GM18502 (cell line): Measurements from ENCODE around the gene UBXN4.
A peak's percentile ranks its signal among the peaks of the same experiment; 100 is the strongest.
"Not testable (repeated sequence)": the region's sequence is repeated elsewhere in the genome, so short reads cannot be mapped to it uniquely, and the experiment has no call there.

ENCODE experiments used
- ATAC-seq: cut with Tn5 transposase; IDR thresholded peaks from one replicate; pipeline ENCODE4 v1.9.1; 2021; ENCODE audit warnings: mild to moderate bottlenecking; ENCODE audit not compliant: unreplicated experiment, poor library complexity

UBXN4 gene

GRCh38 chr2:135741395-135742324, at the start of gene UBXN4:
Gene UBXN4 (plus strand): TSS chr2:135741855. CDS start chr2:135741930, 75 bp downstream.
- ATAC-seq: peak; percentile 92

GRCh38 chr2:135694711-135695110, 46.9 kb upstream of the UBXN4 start:
- ATAC-seq: no peak

- ATAC-seq: no peak
Observed at GRCh38 chr2:135698838-135699237, 42.8 kb upstream of the UBXN4 start.

- ATAC-seq: no peak
Observed at GRCh38 chr2:135701442-135701841, 40.2 kb upstream of the UBXN4 start.

- ATAC-seq: no peak
Observed at GRCh38 chr2:135703300-135703699, 38.4 kb upstream of the UBXN4 start.

- ATAC-seq: not testable (repeated sequence)
Observed at GRCh38 chr2:135704075-135704474, 37.6 kb upstream of the UBXN4 start.

GRCh38 chr2:135708159-135708558, 33.5 kb upstream of the UBXN4 start:
- ATAC-seq: no peak

GRCh38 chr2:135709992-135710391, 31.7 kb upstream of the UBXN4 start:
- peak; percentile 60 for ATAC-seq

GRCh38 chr2:135715086-135715485, 26.6 kb upstream of the UBXN4 start:
- not testable (repeated sequence) for ATAC-seq

- no peak for ATAC-seq
Observed at GRCh38 chr2:135728064-135728743, 13.5 kb upstream of the UBXN4 start.

- ATAC-seq: no peak
Observed at GRCh38 chr2:135732561-135732960, 9.1 kb upstream of the UBXN4 start.

- no peak for ATAC-seq
Observed at GRCh38 chr2:135733045-135733444, 8.6 kb upstream of the UBXN4 start.

- no peak for ATAC-seq
Observed at GRCh38 chr2:135736546-135736945, 5.1 kb upstream of the UBXN4 start.

- ATAC-seq: no peak
Observed at GRCh38 chr2:135740206-135740605, 1.4 kb upstream of the UBXN4 start.

- no peak for ATAC-seq
Observed at GRCh38 chr2:135741043-135741394, 636 bp upstream of the UBXN4 start.

GRCh38 chr2:135742325-135742757, 686 bp downstream of the UBXN4 start:
- ATAC-seq: peak; percentile 25

GRCh38 chr2:135743860-135744259, 2.2 kb downstream of the UBXN4 start:
- ATAC-seq: no peak

- ATAC-seq: peak; percentile 21
Observed at GRCh38 chr2:135744760-135745314, 3.2 kb downstream of the UBXN4 start.

- ATAC-seq: no peak
Observed at GRCh38 chr2:135745545-135745944, 3.9 kb downstream of the UBXN4 start.

GRCh38 chr2:135755573-135755972, 13.9 kb downstream of the UBXN4 start:
- no peak for ATAC-seq

GRCh38 chr2:135756692-135757091, 15.0 kb downstream of the UBXN4 start:
- ATAC-seq: no peak
